GM20431 (cell line): ENCODE data around the gene MATN4.

Experiments
- in situ Hi-C: fragments of 300-500 bp; cut with MseI, MboI; formaldehyde crosslinking; loops from one replicate; pipeline ENCODE4 v1.15.0; 2020; ENCODE audit warnings: low sequenced_read_pairs; ENCODE audit not compliant: unreplicated experiment

Gene MATN4

DNA sequence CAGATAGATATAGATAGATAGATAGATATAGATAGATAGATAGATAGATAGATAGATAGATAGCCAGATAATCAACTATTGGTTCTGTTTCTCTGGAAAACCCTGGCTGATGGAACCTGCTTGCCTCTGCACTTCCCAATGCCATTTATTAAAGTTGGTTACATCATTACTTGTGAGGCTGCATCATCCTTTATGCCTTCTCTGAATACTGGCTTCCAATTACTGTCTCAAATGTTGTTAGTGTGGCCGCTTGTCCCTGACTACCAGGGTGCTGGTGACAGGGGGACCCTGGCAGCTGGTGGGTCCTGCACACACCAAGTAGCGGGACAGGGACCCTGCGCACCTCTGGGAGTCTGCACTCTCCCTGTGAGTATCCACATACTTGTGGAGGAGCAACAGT lies 49.8 kb downstream of the MATN4 start:
- in situ Hi-C loops, result no loop called here

DNA sequence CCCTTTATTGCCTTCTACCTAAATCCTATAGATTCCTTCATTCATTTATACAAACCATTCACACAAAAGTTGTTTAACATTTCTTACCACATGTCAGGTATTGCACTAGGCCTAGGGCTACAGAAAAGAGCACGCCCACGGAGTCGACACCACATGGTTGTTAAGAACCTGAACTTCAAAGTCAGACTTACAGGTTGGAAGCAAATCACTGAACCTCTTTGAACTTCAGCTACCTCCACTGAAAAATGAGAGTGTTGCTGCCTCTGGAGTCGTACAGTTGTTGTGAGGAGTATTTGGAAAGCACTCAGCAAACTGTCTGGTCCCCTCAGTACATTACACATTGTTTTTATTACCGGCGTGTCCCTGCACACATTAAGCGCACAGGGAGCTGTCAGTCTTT lies 50.4 kb downstream of the MATN4 start:
- in situ Hi-C loops, result no loop called here

DNA sequence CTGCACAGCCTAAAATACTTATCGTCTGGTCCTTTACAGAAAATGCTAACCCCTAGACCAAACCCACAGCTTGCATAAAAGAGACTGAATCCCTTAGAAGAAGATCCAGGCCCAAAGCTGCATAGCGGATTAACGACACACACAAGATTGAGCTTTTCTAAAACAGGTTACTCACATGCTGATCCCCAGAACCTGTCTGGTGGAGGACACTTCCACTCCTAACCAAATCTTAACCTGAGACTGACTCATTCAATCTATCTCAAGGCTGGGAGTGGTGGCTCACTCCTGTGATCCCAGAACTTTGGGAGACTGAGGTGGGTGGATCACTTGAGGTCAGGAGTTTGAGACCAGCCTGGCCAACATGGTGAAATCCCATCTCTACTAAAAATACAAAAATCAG lies 50.9 kb downstream of the MATN4 start:
- in situ Hi-C loops, result no loop called here

DNA sequence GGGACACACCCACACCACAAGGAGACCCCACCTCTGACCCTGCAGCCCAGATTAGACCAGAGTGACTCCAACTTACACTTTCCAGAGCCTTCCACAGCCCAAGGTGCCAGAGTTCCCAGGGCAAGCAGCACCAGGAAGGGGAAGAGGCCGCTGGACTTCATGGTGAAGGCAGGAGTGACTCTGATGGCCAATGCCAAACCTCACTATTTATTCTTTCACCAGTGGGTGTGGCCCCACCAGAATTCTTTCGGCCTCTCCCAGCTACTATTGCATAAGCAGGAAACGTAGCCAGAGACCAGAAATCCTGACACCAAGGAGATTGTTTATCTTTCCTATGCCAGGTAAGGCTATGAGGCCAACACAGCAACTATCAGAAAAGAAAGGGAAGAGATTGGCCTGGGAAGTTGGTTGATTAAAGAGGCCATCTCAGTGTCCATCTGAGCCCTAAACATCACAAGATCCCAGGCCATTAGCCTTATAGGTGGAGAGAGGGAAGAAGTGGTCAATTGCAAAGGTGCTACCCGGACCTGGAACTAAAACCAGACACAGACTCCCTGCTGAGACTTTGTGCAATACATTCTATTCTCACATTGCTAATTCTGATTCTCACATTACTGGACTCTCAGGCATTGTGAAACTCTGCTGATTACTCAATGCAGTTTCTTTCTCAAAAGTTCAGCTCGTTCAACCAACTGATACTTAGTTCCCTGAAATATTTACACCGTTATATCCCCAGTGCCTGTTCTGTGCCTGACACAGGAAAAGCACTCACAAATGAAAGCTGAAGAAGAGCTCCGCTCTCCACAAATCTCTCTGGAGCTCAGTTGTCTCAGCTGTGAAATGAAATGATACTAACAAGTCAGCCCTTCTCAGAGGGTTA lies 53.5 kb downstream of the MATN4 start, which contains the start of gene SLPI:
SLPI (minus strand) TSS at position 182 of the 880 bp plus-strand sequence; CDS start at position 161, 21 bp downstream.
- in situ Hi-C loops, result no loop called here

DNA sequence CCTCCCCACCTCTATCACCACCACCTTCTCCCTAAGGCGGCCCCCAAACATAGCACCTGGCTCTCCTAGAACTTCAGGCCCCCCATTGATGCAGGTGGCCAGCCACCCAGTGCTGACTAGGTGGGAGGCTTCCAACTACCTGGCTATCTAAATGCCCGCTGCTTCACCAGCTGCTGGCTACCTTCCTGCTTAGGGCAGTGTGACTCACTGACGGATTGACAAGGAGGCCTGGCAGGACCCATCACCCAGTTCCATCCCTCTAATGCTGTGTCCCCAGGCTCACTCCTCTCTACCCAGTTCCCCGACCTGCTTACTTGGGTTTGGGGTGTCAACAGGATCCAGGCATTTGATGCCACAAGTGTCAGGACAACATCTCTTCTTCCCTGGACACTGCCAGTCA lies 54.8 kb downstream of the MATN4 start:
- in situ Hi-C loops, result no loop called here

DNA sequence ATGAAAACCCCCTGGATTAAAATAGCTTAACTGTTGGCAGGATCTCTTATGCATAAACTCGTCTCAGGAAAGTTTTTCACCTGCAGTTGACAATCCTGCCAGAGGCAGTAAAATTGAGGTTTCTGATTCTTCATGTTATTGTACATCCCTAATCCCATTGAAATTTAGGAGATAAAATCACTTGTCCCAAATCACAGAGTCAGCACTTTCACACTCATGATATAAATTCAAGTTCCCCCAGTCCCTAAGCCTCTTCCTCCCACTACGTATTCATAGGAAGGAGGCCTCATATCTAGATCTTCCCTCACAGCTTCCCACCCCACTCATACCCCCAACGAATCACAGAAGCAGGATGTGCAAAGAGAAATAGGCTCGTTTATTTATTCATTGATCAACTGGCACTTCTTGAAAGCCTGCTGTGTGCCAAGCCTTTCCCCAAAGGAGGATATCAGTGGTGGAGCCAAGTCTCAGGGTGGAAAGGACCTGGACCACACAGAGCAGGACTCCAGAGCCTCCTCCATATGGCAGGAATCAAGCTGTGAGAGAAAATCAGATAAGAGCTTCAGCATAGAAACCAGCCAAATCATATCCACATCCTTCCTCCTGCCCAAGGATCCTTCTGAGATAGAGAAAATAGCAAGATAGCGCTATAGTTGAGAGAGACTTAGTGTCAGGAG lies 56.1 kb downstream of the MATN4 start:
- in situ Hi-C loops, result no loop called here

DNA sequence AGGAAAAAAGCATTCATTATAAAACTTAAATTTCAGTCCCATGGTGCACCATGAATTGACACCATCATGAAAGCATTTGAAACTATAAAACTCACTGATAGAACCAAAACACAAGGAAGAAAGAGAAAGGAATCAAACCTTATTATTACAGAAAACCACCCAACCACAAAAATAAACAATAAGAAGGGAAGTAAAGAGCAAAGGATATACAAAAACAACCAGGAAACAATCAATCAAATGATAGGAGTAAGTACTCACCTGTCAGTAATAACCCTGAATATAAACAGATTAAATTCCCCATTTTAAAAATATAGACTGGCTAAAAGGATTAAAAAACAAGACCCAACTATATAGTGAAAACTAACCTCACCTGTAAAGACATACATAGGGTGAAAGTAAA lies 59.5 kb downstream of the MATN4 start:
- in situ Hi-C loops, result no loop called here

DNA sequence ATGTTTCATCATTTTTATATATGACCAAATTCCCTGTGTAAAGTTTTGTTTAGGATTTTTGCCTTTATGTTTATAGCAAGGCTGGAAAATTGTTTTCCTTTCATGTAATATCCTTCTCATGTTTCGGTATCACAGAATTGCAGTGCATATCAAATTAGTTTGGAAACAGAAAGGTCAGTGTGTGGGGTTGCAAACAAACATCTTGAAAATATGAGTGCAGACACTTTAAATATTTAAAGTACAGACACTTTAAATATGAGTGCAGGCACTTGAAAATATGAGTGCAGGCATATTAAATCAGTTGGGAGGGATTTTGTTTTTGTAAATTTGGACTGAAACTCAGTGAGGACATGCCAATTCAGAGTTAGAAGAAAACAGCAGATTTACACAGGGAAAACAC lies 60.2 kb downstream of the MATN4 start:
- in situ Hi-C loops, result no loop called here

DNA sequence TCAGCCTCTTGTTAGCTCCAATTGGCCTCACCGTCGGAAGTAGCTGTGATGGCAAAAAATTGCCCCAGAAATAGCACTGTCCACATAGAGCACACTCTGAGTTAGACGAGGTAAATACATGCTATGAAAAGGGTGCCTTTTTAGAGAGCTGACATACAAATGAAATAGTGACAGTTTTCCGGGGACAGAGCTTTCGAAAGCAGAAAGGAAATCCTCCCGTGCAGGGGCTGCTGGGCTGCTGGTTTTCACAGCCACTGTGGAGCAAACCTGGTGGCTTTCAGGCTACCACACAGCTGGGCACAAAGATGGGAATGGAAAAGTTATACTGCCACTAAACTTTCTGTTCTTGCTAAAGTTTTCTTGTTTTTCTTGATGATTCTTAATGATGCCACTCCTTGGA lies 62.0 kb downstream of the MATN4 start:
- in situ Hi-C loops, result no loop called here
